WTC11 (cell line): ENCODE measurements around the gene NTRK2. TPM values are rescaled to one million over a fixed set of nuclear protein-coding genes. Genes with fewer than 3 reads are reported as not detected.

Source experiments
- ATAC-seq: fragments of 200-7000 bp; cut with Tn5 transposase; 2 replicates; pipeline ENCODE4 v1.10.0; 2021; ENCODE audit warnings: mild to moderate bottlenecking, moderate library complexity
- CTCF ChIA-PET: fragments of 300-600 bp; sonication (Branson Sonifier 250); formaldehyde crosslinking; loops from one replicate; lab custom pipeline; 2021; ENCODE audit warnings: antibody characterized with exemption; lab: Charles Lee
- POLR2A ChIA-PET: fragments of 350-600 bp; sonication (Branson Sonifier 250); formaldehyde crosslinking; loops from one replicate; lab custom pipeline; 2021; ENCODE audit warnings: antibody characterized with exemption; lab: Charles Lee
- DNase-seq: peaks from one replicate; pipeline ENCODE4 v3.0.0; 2021; ENCODE audit warnings: low spot score
- H3K27ac Mint-ChIP-seq: 2 replicates; pipeline ENCODE4 v1.8.0; 2021; ENCODE audit warnings: mixed read lengths
- H3K27me3 Mint-ChIP-seq: 2 replicates; pipeline ENCODE4 v1.8.0; 2021; ENCODE audit warnings: low read depth, mild to moderate bottlenecking, moderate library complexity, mixed read lengths
- H3K36me3 Mint-ChIP-seq: 2 replicates; pipeline ENCODE4 v1.8.0; 2021; ENCODE audit warnings: mixed read lengths
- H3K4me1 Mint-ChIP-seq: 2 replicates; pipeline ENCODE4 v1.8.0; 2022; ENCODE audit warnings: mixed read lengths
- H3K4me3 Mint-ChIP-seq: 2 replicates; pipeline ENCODE4 v1.8.0; 2021; ENCODE audit warnings: mild to moderate bottlenecking, moderate library complexity, mixed read lengths
- H3K9me3 Mint-ChIP-seq: 2 replicates; pipeline ENCODE4 v1.8.0; 2021; ENCODE audit warnings: mixed read lengths
- CBFB ChIP-seq: sonication (generic); formaldehyde crosslinking; IDR thresholded peaks from 2 replicates; pipeline ENCODE4 v1.8.1; 2022; ENCODE audit warnings: mild to moderate bottlenecking, low read depth, missing genetic modification reagents
- EMX1 ChIP-seq: fragments of 250-450 bp; sonication (Bioruptor Pico); IDR thresholded peaks from 2 replicates; pipeline ENCODE4 v1.8.0; 2021; ENCODE audit warnings: mild to moderate bottlenecking
- ESRRA ChIP-seq: sonication (generic); formaldehyde crosslinking; IDR thresholded peaks from 2 replicates; pipeline ENCODE4 v1.8.1; 2022; ENCODE audit warnings: mild to moderate bottlenecking, missing genetic modification reagents, borderline replicate concordance
- JAZF1 ChIP-seq: fragments of 250-450 bp; sonication (Bioruptor Pico); IDR thresholded peaks from 2 replicates; pipeline ENCODE4 v1.9.0; 2021; ENCODE audit warnings: moderate library complexity, mild to moderate bottlenecking, inconsistent platforms
- PRRX2 ChIP-seq: fragments of 250-450 bp; sonication (Bioruptor Pico); IDR thresholded peaks from 2 replicates; pipeline ENCODE4 v1.8.0; 2021; ENCODE audit warnings: mild to moderate bottlenecking
- SOX15 ChIP-seq: fragments of 250-450 bp; sonication (Bioruptor Pico); IDR thresholded peaks from 2 replicates; pipeline ENCODE4 v1.9.0; 2021; ENCODE audit warnings: mild to moderate bottlenecking
- TEAD1 ChIP-seq: sonication (generic); formaldehyde crosslinking; IDR thresholded peaks from 2 replicates; pipeline ENCODE4 v1.8.0; 2022; ENCODE audit warnings: mild to moderate bottlenecking, missing genetic modification reagents
- ZBTB21 ChIP-seq: sonication (generic); formaldehyde crosslinking; IDR thresholded peaks from 2 replicates; pipeline ENCODE4 v1.8.1; 2023; ENCODE audit warnings: mild to moderate bottlenecking, missing genetic modification reagents, borderline replicate concordance
- ZNF232 ChIP-seq: sonication (generic); formaldehyde crosslinking; IDR thresholded peaks from 2 replicates; pipeline ENCODE4 v1.8.0; 2022; ENCODE audit warnings: mild to moderate bottlenecking, missing genetic modification reagents
- total RNA-seq: library from RNA; stranded (reverse); gene quantifications from 3 replicates; pipeline ENCODE4 v1.2.3, GENCODE V29; 2021
- TF ChIP-seq, protein P1 (sequence below): sonication (generic); formaldehyde crosslinking; IDR thresholded peaks from 2 replicates; pipeline ENCODE4 v1.8.1; 2022; ENCODE audit warnings: low read depth, mild to moderate bottlenecking, moderate library complexity, missing genetic modification reagents, borderline replicate concordance
- TF ChIP-seq, protein P2 (sequence below): sonication (generic); formaldehyde crosslinking; IDR thresholded peaks from 2 replicates; pipeline ENCODE4 v1.8.0; 2023; ENCODE audit warnings: missing genetic modification reagents
- TF ChIP-seq, protein P3 (sequence below): fragments of 200-600 bp; IDR thresholded peaks from 2 replicates; pipeline ENCODE4 v1.8.0; 2022; ENCODE audit warnings: antibody characterized with exemption
- TF ChIP-seq, protein P4 (sequence below): sonication (generic); formaldehyde crosslinking; IDR thresholded peaks from 2 replicates; pipeline ENCODE4 v1.8.1; 2022; ENCODE audit warnings: mild to moderate bottlenecking, moderate library complexity, missing genetic modification reagents
- TF ChIP-seq, protein P5 (sequence below): sonication (generic); formaldehyde crosslinking; IDR thresholded peaks from 2 replicates; pipeline ENCODE4 v1.8.0; 2022; ENCODE audit warnings: mild to moderate bottlenecking, missing genetic modification reagents
- TF ChIP-seq, protein P6 (sequence below): fragments of 250-450 bp; sonication (Bioruptor Pico); IDR thresholded peaks from 2 replicates; pipeline ENCODE4 v1.9.0; 2021; ENCODE audit warnings: moderate library complexity, mild to moderate bottlenecking, inconsistent platforms, borderline replicate concordance

The NTRK2 gene
- total RNA-seq, 1 experiment from 2014 or later, result 0.02 TPM

DNA sequence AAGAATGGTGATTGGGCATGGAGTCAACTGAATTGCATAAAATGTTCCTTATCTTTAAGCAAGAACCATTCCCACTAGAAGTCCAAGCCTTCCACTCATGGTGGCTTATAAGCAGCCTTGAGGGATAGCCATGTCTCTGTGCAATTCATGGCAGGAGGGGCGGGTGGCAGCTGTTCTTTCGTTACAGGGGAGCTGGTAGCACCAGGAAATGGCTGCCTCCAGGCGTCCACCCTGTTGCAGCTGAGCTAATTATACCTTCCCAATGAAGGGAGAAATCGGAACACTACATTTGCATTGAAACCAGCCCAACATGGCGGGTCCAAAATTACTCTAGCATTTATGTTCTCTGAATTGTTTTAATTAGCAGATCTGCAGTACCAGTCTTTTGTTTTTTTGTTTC lies 289.8 kb downstream of the NTRK2 start (continued):
- TF ChIP-seq, protein P1, sequence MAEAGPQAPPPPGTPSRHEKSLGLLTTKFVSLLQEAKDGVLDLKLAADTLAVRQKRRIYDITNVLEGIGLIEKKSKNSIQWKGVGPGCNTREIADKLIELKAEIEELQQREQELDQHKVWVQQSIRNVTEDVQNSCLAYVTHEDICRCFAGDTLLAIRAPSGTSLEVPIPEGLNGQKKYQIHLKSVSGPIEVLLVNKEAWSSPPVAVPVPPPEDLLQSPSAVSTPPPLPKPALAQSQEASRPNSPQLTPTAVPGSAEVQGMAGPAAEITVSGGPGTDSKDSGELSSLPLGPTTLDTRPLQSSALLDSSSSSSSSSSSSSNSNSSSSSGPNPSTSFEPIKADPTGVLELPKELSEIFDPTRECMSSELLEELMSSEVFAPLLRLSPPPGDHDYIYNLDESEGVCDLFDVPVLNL (CRISPR knock-in tag), result no peak

DNA sequence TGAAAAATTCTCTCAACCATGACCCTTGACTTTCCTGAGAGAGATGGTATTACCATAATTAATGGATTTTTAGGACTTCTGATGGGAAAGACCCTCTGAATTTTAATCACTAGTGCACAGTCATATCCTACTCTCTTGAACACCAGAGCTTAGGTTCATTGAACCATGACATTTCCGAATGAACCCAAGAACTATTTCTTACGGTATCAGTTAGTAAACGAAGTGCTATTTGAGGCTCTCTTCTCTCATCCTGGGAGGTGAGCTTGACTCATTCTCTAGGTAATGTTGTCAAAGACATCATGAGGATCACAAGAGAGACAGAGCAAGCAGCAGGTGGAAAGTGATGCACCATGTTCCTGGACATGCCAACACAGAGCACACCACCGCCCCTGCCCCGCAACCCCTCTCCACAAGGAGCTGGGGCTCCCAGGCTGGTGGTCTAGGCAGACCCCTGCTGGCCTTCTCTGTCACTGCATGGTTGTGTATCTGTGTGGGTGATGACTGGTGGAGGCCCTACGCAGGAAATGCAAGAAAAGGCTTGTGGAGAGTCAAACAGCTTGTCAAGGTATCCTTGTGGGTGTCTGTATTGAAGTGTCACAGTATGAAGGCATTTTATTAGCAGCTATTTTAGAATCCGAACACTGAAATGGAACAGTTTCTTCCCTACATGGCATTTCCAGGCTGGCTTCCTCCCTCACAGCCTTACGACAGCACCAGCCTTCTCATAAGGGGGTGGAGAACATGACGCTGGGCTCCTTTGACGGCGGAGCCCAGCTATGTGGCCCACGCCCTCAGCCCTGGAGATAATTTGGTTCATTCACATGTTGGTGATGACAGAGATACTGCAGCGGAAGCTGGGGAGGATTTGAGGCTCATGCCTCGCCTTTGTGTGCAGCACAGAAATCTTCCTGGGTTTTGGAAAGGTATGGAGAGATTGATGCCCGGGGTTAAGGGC lies 297.6 kb downstream of the NTRK2 start:
- no peak overlapping the region for H3K27ac Mint-ChIP-seq
- ChIA-PET POLR2A (interaction anchor here (0.5 kb wide), 1 partner anchor 139 kb away, joined by 5 read pairs; no protein-coding TSS in a partner anchor), CTCF (interaction anchor here (0.5 to 2.5 kb wide), 35 partner anchors 9 to 570 kb away, joined by 3 to 24 read pairs (median 4); no protein-coding TSS in a partner anchor)
- TF ChIP-seq TEAD1 (CRISPR knock-in tag), result no peak
- TF ChIP-seq, protein P2, sequence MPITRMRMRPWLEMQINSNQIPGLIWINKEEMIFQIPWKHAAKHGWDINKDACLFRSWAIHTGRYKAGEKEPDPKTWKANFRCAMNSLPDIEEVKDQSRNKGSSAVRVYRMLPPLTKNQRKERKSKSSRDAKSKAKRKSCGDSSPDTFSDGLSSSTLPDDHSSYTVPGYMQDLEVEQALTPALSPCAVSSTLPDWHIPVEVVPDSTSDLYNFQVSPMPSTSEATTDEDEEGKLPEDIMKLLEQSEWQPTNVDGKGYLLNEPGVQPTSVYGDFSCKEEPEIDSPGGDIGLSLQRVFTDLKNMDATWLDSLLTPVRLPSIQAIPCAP (CRISPR knock-in tag), result no peak
- peak; percentile 41; the same call in 1 of the 2 replicates for TF ChIP-seq ZBTB21
- TF ChIP-seq SOX15 (CRISPR knock-in tag), result no peak
- TF ChIP-seq, protein P3, sequence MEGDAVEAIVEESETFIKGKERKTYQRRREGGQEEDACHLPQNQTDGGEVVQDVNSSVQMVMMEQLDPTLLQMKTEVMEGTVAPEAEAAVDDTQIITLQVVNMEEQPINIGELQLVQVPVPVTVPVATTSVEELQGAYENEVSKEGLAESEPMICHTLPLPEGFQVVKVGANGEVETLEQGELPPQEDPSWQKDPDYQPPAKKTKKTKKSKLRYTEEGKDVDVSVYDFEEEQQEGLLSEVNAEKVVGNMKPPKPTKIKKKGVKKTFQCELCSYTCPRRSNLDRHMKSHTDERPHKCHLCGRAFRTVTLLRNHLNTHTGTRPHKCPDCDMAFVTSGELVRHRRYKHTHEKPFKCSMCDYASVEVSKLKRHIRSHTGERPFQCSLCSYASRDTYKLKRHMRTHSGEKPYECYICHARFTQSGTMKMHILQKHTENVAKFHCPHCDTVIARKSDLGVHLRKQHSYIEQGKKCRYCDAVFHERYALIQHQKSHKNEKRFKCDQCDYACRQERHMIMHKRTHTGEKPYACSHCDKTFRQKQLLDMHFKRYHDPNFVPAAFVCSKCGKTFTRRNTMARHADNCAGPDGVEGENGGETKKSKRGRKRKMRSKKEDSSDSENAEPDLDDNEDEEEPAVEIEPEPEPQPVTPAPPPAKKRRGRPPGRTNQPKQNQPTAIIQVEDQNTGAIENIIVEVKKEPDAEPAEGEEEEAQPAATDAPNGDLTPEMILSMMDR, result peak; percentile 67
- no peak overlapping the region for H3K4me3 Mint-ChIP-seq
- peak; percentile 100 for ATAC-seq
- no peaks in the 10 kb centered on the region for H3K9me3 Mint-ChIP-seq
- peaks cover 4% of the 10 kb centered on the region for H3K27me3 Mint-ChIP-seq
- H3K4me1 Mint-ChIP-seq, result no peaks in the 10 kb centered on the region
- peak; percentile 80 for DNase-seq
- H3K36me3 Mint-ChIP-seq, result no peaks in the 10 kb centered on the region

DNA sequence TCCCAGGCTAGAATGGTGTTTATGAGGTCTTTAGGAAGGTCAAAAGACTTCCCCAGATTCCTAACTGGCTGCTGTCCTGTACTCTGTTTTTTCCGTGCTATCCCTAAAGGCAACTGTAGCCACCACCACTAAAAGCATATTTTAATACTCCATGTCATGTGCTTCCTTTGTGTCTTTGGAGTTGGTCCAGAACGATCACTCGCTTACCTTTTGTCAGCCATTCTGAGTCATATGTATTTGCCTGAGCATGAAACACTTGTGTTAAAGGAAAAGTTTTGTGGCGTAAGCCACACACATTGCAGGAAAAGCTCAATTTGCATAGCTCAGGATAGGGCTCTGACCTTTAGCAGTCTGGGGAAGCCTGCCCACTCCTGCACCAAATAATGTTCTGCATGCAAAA lies 299.6 kb downstream of the NTRK2 start:
- no peak overlapping the region for H3K27ac Mint-ChIP-seq
- no peak for ATAC-seq
- H3K4me3 Mint-ChIP-seq, result no peak overlapping the region
- peaks cover 4% of the 10 kb centered on the region for H3K27me3 Mint-ChIP-seq
- POLR2A ChIA-PET, result interaction anchor here (1.1 kb wide), 1 partner anchor 174 kb away, joined by 3 read pairs; no protein-coding TSS in a partner anchor
- no peaks in the 10 kb centered on the region for H3K36me3 Mint-ChIP-seq
- no peaks in the 10 kb centered on the region for H3K9me3 Mint-ChIP-seq
- TF ChIP-seq, protein P4, sequence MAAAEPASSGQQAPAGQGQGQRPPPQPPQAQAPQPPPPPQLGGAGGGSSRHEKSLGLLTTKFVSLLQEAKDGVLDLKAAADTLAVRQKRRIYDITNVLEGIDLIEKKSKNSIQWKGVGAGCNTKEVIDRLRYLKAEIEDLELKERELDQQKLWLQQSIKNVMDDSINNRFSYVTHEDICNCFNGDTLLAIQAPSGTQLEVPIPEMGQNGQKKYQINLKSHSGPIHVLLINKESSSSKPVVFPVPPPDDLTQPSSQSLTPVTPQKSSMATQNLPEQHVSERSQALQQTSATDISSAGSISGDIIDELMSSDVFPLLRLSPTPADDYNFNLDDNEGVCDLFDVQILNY (CRISPR knock-in tag), result no peak
- TF ChIP-seq SOX15 (CRISPR knock-in tag) (no peak), ESRRA (CRISPR knock-in tag) (no peak), EMX1 (CRISPR knock-in tag) (no peak), JAZF1 (CRISPR knock-in tag) (no peak), ZNF232 (CRISPR knock-in tag) (no peak), PRRX2 (CRISPR knock-in tag) (no peak), CBFB (CRISPR knock-in tag) (no peak)
- TF ChIP-seq, protein P5, sequence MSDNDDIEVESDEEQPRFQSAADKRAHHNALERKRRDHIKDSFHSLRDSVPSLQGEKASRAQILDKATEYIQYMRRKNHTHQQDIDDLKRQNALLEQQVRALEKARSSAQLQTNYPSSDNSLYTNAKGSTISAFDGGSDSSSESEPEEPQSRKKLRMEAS (CRISPR knock-in tag), result no peak
- TF ChIP-seq, protein P6, sequence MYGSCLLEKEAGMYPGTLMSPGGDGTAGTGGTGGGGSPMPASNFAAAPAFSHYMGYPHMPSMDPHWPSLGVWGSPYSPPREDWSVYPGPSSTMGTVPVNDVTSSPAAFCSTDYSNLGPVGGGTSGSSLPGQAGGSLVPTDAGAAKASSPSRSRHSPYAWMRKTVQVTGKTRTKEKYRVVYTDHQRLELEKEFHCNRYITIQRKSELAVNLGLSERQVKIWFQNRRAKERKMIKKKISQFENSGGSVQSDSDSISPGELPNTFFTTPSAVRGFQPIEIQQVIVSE (CRISPR knock-in tag), result no peak
- TF ChIP-seq, all 79 proteins: peak for 0
- no peaks in the 10 kb centered on the region for H3K4me1 Mint-ChIP-seq
- CTCF ChIA-PET, result interaction anchor here (0.8 to 1.2 kb wide), 3 partner anchors 14 to 290 kb away, joined by 3 to 4 read pairs (median 3); no protein-coding TSS in a partner anchor
- no peak for DNase-seq
